ENCODE measurements around the gene GPR34. TPM values are rescaled to one million over a fixed set of nuclear protein-coding genes. Genes with fewer than 3 reads are reported as not detected.

Gene GPR34
- polyA plus RNA-seq, 1 donor from 2014 or later, result not detected

DNA sequence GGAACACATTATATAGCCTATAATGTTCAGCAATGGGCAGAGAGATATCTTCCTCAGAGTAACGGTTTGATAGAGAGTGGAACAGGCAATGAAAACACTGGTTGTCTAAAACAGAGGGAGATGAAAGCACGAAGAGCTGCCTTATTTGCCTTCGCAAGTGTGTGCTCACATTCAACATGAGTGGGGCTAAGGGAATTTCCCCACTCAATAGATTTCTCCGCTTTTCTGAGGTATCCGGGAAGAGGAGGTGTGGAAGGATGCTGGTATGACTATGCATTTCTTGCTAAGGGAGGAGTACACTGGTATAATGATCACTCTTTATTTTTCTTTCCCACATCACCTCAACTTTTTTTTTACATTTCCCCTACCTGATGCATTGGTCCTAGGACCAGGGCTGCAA, 27.4 kb downstream of the GPR34 start:
- TF ChIP-seq, protein P1, sequence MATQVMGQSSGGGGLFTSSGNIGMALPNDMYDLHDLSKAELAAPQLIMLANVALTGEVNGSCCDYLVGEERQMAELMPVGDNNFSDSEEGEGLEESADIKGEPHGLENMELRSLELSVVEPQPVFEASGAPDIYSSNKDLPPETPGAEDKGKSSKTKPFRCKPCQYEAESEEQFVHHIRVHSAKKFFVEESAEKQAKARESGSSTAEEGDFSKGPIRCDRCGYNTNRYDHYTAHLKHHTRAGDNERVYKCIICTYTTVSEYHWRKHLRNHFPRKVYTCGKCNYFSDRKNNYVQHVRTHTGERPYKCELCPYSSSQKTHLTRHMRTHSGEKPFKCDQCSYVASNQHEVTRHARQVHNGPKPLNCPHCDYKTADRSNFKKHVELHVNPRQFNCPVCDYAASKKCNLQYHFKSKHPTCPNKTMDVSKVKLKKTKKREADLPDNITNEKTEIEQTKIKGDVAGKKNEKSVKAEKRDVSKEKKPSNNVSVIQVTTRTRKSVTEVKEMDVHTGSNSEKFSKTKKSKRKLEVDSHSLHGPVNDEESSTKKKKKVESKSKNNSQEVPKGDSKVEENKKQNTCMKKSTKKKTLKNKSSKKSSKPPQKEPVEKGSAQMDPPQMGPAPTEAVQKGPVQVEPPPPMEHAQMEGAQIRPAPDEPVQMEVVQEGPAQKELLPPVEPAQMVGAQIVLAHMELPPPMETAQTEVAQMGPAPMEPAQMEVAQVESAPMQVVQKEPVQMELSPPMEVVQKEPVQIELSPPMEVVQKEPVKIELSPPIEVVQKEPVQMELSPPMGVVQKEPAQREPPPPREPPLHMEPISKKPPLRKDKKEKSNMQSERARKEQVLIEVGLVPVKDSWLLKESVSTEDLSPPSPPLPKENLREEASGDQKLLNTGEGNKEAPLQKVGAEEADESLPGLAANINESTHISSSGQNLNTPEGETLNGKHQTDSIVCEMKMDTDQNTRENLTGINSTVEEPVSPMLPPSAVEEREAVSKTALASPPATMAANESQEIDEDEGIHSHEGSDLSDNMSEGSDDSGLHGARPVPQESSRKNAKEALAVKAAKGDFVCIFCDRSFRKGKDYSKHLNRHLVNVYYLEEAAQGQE (IDR thresholded peaks at IDR 0.05; ENCODE audit: borderline replicate concordance), result no peak
- TF ChIP-seq SMC3 (conservative IDR thresholded peaks at IDR 0.05; ENCODE audit: poor library complexity), result no peak
- TF ChIP-seq EP300 (conservative IDR thresholded peaks at IDR 0.05; ENCODE audit: poor library complexity, severe bottlenecking), result no peak
- no peak for TF ChIP-seq TAF1 (IDR thresholded peaks at IDR 0.05; ENCODE audit: low read depth)
- no peak for TF ChIP-seq RAD21 (conservative IDR thresholded peaks at IDR 0.05)
- TF ChIP-seq EZH2 (IDR thresholded peaks at IDR 0.05; ENCODE audit: borderline replicate concordance, insufficient read depth, low read length, poor library complexity, severe bottlenecking), result no peak
- no peak for TF ChIP-seq POLR2AphosphoS5 (IDR thresholded peaks at IDR 0.05)
- TF ChIP-seq MXI1 (conservative IDR thresholded peaks at IDR 0.05; ENCODE audit: poor library complexity, severe bottlenecking), result no peak
- TF ChIP-seq, protein P2, sequence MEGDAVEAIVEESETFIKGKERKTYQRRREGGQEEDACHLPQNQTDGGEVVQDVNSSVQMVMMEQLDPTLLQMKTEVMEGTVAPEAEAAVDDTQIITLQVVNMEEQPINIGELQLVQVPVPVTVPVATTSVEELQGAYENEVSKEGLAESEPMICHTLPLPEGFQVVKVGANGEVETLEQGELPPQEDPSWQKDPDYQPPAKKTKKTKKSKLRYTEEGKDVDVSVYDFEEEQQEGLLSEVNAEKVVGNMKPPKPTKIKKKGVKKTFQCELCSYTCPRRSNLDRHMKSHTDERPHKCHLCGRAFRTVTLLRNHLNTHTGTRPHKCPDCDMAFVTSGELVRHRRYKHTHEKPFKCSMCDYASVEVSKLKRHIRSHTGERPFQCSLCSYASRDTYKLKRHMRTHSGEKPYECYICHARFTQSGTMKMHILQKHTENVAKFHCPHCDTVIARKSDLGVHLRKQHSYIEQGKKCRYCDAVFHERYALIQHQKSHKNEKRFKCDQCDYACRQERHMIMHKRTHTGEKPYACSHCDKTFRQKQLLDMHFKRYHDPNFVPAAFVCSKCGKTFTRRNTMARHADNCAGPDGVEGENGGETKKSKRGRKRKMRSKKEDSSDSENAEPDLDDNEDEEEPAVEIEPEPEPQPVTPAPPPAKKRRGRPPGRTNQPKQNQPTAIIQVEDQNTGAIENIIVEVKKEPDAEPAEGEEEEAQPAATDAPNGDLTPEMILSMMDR (IDR thresholded peaks at IDR 0.05; ENCODE audit: poor library complexity, severe bottlenecking), result no peak
- H2AFZ ChIP-seq (ENCODE audit: low read depth, low read length), result no peak overlapping the region
- no peaks in the 10 kb centered on the region for H3K36me3 ChIP-seq (ENCODE audit: insufficient read depth, low read length)
- no peak overlapping the region for H3K9ac ChIP-seq (ENCODE audit: low read length)
- no peaks in the 10 kb centered on the region for H3F3A ChIP-seq (ENCODE audit: insufficient read depth, low read length, poor library complexity, severe bottlenecking)
- H3K79me2 ChIP-seq (replicated peaks; ENCODE audit: insufficient read depth, low read length), result no peaks in the 10 kb centered on the region
- no peaks in the 10 kb centered on the region for H4K20me1 ChIP-seq (ENCODE audit: insufficient read depth)
- no peak overlapping the region for H3K27ac ChIP-seq (ENCODE audit: low read length)
- no peak overlapping the region for H3K4me2 ChIP-seq (ENCODE audit: low read length)
- no peaks in the 10 kb centered on the region for H3K27me3 ChIP-seq (ENCODE audit: insufficient read depth, low read depth, low read length)
- no peak overlapping the region for H3K4me3 ChIP-seq (ENCODE audit: low read length)
- H3K9me3 ChIP-seq (ENCODE audit: low read length), result no peaks in the 10 kb centered on the region
- H3K9me2 ChIP-seq (ENCODE audit: insufficient read depth, low read length), result no peaks in the 10 kb centered on the region

DNA sequence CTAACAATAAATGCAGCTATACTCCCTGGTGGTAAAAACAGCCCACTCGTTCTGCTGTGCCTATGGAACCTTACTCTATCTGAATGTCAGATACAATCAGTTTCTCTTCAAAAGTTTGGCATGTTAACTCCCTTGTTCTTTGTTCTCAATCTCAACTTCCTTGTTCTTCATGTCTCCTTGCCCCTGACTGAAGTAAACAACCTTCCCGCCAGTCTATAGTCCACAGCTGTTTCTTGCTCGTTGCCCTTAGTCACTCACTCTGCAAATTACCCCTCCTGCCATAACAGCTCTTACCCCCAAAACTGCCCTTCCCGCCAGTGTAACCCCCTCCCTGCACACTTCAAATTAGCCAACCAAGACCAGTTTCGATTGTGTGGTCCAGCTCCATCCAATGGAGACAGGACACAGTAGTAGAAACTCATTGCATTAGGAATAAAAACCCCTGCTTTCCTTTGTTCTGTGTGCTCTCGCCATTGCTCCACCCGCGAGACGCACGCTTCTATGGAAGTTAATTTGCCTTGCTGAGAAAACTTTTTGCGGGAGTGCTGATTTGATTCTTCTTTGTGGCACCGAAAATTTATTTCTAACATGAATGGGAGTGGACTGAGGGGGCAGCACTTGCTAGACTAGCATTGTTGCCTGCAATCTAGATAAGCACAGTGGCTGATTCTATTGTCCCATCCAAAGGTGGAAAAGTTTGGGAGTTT, 28.1 kb downstream of the GPR34 start:
- H3K79me2 ChIP-seq (replicated peaks; ENCODE audit: insufficient read depth, low read length), result no peaks in the 10 kb centered on the region
- no peaks in the 10 kb centered on the region for H3F3A ChIP-seq (ENCODE audit: insufficient read depth, low read length, poor library complexity, severe bottlenecking)
- no peak overlapping the region for H3K27ac ChIP-seq (ENCODE audit: low read length)
- H4K20me1 ChIP-seq (ENCODE audit: insufficient read depth), result no peaks in the 10 kb centered on the region
- no peak overlapping the region for H2AFZ ChIP-seq (ENCODE audit: low read depth, low read length)
- no peaks in the 10 kb centered on the region for H3K9me2 ChIP-seq (ENCODE audit: insufficient read depth, low read length)
- H3K4me2 ChIP-seq (ENCODE audit: low read length), result no peak overlapping the region
- H3K9me3 ChIP-seq (ENCODE audit: low read length), result no peaks in the 10 kb centered on the region
- TF ChIP-seq EP300 (conservative IDR thresholded peaks at IDR 0.05; ENCODE audit: poor library complexity, severe bottlenecking) (no peak), RAD21 (conservative IDR thresholded peaks at IDR 0.05) (no peak), POLR2AphosphoS5 (IDR thresholded peaks at IDR 0.05) (no peak), MXI1 (conservative IDR thresholded peaks at IDR 0.05; ENCODE audit: poor library complexity, severe bottlenecking) (no peak), SMC3 (conservative IDR thresholded peaks at IDR 0.05; ENCODE audit: poor library complexity) (no peak), TAF1 (IDR thresholded peaks at IDR 0.05; ENCODE audit: low read depth) (no peak), EZH2 (IDR thresholded peaks at IDR 0.05; ENCODE audit: borderline replicate concordance, insufficient read depth, low read length, poor library complexity, severe bottlenecking) (no peak)
- TF ChIP-seq, protein P2 (IDR thresholded peaks at IDR 0.05; ENCODE audit: poor library complexity, severe bottlenecking), result no peak
- TF ChIP-seq, protein P1 (IDR thresholded peaks at IDR 0.05; ENCODE audit: borderline replicate concordance), result no peak
- H3K4me3 ChIP-seq (ENCODE audit: low read length), result no peak overlapping the region
- no peaks in the 10 kb centered on the region for H3K27me3 ChIP-seq (ENCODE audit: insufficient read depth, low read depth, low read length)
- no peaks in the 10 kb centered on the region for H3K36me3 ChIP-seq (ENCODE audit: insufficient read depth, low read length)
- no peak overlapping the region for H3K9ac ChIP-seq (ENCODE audit: low read length)
